GM12892 (cell line): Measurements from ENCODE around the gene SKIC3.

Source experiments
- POLR2A ChIP-seq: IDR thresholded peaks from 2 replicates; pipeline ENCODE4 v1.6.1; 2011; ENCODE audit warnings: low read depth, low read length, control low read depth
- POLR2AphosphoS5 ChIP-seq: IDR thresholded peaks from 2 replicates; pipeline ENCODE4 v1.6.1; 2011; ENCODE audit warnings: low read depth, low read length, control low read depth
- TAF1 ChIP-seq: IDR thresholded peaks from 2 replicates; pipeline ENCODE4 v1.6.1; 2011; ENCODE audit warnings: low read depth, mild to moderate bottlenecking, control low read depth, low read length, borderline replicate concordance

GRCh38 chr5:95572016-95572415, 17.2 kb upstream of the SKIC3 start:
- no peak for TF ChIP-seq POLR2A
- TF ChIP-seq POLR2AphosphoS5: no peak
- TF ChIP-seq TAF1: no peak
